Stimulated activated CD4-positive, alpha-beta T cell treated with anti-CD3 and anti-CD28 coated beads, Interleukin-2, amount 100 ng/mL, for 4 hours (primary cell): Measurements from ENCODE around the gene LSR.
"Not testable (repeated sequence)": the region's sequence is repeated elsewhere in the genome, so short reads cannot be mapped to it uniquely, and the experiment has no call there.

ENCODE experiments used
- DNase-seq: peaks from one replicate; pipeline ENCODE4 v3.0.0-alpha.2; 2020; ENCODE audit warnings: low read depth

The LSR gene

GRCh38 chr19:35267818-35268535 lies 19.2 kb downstream of the LSR start:
- peak; percentile 57 for DNase-seq

- DNase-seq = no peak
Observed at GRCh38 chr19:35268536-35269437, 20.0 kb downstream of the LSR start, which contains the start of gene USF2. Gene USF2 (plus strand): TSS chr19:35268962. CDS start chr19:35269102, 140 bp downstream.

- peak; percentile 63 for DNase-seq
Observed at GRCh38 chr19:35269438-35270117, 20.8 kb downstream of the LSR start.

GRCh38 chr19:35270381-35270811 lies 21.6 kb downstream of the LSR start:
- no peak for DNase-seq

- DNase-seq = no peak
Observed at GRCh38 chr19:35271546-35271945, 22.7 kb downstream of the LSR start.

- DNase-seq = no peak
Observed at GRCh38 chr19:35272122-35272719, 23.4 kb downstream of the LSR start.

- no peak for DNase-seq
Observed at GRCh38 chr19:35272954-35273649, 24.3 kb downstream of the LSR start.

GRCh38 chr19:35273686-35274259 lies 25.0 kb downstream of the LSR start:
- DNase-seq = no peak

GRCh38 chr19:35274323-35274722 lies 25.5 kb downstream of the LSR start:
- DNase-seq = no peak

- no peak for DNase-seq
Observed at GRCh38 chr19:35276706-35277281, 28.0 kb downstream of the LSR start.

GRCh38 chr19:35278578-35279284 lies 29.9 kb downstream of the LSR start:
- DNase-seq = no peak

- no peak for DNase-seq
Observed at GRCh38 chr19:35279374-35279773, 30.6 kb downstream of the LSR start.

- no peak for DNase-seq
Observed at GRCh38 chr19:35279985-35280821, 31.4 kb downstream of the LSR start.

GRCh38 chr19:35281303-35281702 lies 32.5 kb downstream of the LSR start:
- DNase-seq = no peak

- DNase-seq = no peak
Observed at GRCh38 chr19:35284153-35285094, 35.6 kb downstream of the LSR start.

- DNase-seq = no peak
Observed at GRCh38 chr19:35285095-35285449, 36.3 kb downstream of the LSR start.

GRCh38 chr19:35285465-35285864 lies 36.7 kb downstream of the LSR start:
- not testable (repeated sequence) for DNase-seq

- not testable (repeated sequence) for DNase-seq
Observed at GRCh38 chr19:35286101-35286500, 37.3 kb downstream of the LSR start.
